ENCODE results near the gene CLDND1. TPM values are rescaled to one million over a fixed set of nuclear protein-coding genes. Genes with fewer than 3 reads are reported as not detected.

CLDND1 gene
- total and polyA plus RNA-seq, 9 donors: 75.3 to 155 (median 93.4) TPM

DNA sequence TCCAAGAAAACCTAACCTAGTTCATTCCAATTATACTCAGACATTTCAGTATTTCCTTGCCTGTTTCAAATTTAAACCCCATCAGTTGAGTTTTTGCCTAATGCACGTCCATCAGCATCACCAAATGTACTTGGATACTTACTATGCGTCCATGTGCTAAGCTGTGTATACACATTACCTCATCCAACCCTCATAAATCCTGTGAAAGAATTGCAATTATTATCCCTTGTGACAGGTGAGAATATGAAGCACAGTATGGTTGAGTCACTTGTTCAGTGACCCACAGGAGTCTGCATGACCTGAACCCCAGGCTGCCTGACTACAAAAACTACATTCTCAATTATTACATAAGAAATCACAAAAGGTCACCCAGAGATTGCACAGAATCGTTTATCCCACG lies 22.7 kb downstream of the CLDND1 start:
- WGBS, 3 donors: 67 to 85% (median 75%) methylated on average over 4 of the region's 4 CpGs
- no peaks in the 10 kb centered on the region for H3K9me3 ChIP-seq

DNA sequence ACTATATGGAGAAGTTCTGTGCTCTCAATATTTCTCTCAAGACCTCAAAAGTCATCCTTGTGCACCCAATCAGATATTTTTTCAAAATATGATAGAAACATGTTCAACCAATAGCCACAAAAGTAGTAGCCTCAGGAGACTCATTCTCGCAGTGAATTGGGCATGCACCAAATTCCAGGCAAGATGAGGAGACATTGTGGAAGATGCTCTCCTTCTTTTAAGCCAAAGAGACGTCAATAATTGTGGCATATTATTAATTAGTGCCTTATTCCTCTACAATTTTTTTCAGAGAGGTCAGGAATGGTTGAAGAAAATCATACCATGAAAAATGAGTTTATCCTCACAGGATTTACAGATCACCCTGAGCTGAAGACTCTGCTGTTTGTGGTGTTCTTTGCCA lies 25.3 kb downstream of the CLDND1 start, which contains the start of gene OR5K2:
Gene OR5K2, plus strand, starts transcription at position 301 of the 400 bp plus-strand sequence. Its CDS starts 0 bp downstream, at position 301.
- 80 to 87% (median 82%) methylated on average over 2 of the region's 2 CpGs for WGBS, 3 donors
- no peaks in the 10 kb centered on the region for H3K27me3 ChIP-seq
- no peaks in the 10 kb centered on the region for H3K9me3 ChIP-seq
- no peaks in the 10 kb centered on the region for H3K4me1 ChIP-seq (ENCODE audit: insufficient read depth)
- intact Hi-C loops (cut with DNase I): no loop called here
- no peak within 1 kb of the TSS for H3K4me3 ChIP-seq
- no peak for DNase-seq
- no peaks in the 10 kb centered on the region for H3K36me3 ChIP-seq
- no peak within 1 kb of the TSS for H3K27ac ChIP-seq
- TF ChIP-seq EP300 (IDR thresholded peaks at IDR 0.05) (no peak), POLR2A (IDR thresholded peaks at IDR 0.05) (no peak)
- TF ChIP-seq, protein P1, sequence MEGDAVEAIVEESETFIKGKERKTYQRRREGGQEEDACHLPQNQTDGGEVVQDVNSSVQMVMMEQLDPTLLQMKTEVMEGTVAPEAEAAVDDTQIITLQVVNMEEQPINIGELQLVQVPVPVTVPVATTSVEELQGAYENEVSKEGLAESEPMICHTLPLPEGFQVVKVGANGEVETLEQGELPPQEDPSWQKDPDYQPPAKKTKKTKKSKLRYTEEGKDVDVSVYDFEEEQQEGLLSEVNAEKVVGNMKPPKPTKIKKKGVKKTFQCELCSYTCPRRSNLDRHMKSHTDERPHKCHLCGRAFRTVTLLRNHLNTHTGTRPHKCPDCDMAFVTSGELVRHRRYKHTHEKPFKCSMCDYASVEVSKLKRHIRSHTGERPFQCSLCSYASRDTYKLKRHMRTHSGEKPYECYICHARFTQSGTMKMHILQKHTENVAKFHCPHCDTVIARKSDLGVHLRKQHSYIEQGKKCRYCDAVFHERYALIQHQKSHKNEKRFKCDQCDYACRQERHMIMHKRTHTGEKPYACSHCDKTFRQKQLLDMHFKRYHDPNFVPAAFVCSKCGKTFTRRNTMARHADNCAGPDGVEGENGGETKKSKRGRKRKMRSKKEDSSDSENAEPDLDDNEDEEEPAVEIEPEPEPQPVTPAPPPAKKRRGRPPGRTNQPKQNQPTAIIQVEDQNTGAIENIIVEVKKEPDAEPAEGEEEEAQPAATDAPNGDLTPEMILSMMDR (IDR thresholded peaks at IDR 0.05): no peak

More for the DNA sequence above, 22.7 kb downstream of the CLDND1 start:
- TF ChIP-seq EP300 (IDR thresholded peaks at IDR 0.05): no peak
- no peak for TF ChIP-seq POLR2A (IDR thresholded peaks at IDR 0.05)
- TF ChIP-seq, protein P1 (IDR thresholded peaks at IDR 0.05): no peak
- H3K36me3 ChIP-seq: no peaks in the 10 kb centered on the region
- no peak overlapping the region for H3K27ac ChIP-seq
- no peak for DNase-seq
- no peak overlapping the region for H3K4me3 ChIP-seq
- H3K4me1 ChIP-seq (ENCODE audit: insufficient read depth): no peaks in the 10 kb centered on the region
- intact Hi-C loops (cut with DNase I): no loop called here
- H3K27me3 ChIP-seq: no peaks in the 10 kb centered on the region

DNA sequence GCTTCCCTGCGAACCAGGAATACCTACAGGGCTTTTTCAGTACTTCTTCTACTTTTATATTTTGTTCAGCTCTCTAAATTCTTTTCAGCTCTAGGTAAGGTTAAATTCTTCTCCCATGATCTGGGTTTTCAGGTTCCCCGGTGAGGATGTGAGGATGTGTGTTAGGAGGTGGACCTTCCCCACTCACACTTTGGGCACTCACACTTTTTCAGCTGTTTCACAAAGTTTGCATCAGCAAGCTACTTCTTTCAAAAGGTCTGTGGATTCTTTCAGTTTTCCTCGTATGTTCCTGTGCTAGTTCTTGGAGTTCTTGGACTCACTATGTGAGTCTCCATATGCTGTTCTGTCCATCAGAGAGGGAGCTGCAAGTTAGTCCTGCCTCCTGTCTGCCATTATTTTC lies 39.1 kb downstream of the CLDND1 start:
- WGBS, 3 donors: 81 to 88% (median 83%) methylated on average over 3 of the region's 3 CpGs
- no peak for DNase-seq
- Histone ChIP-seq H3K4me1 (ENCODE audit: insufficient read depth) (no peaks in the 10 kb centered on the region), H3K36me3 (no peaks in the 10 kb centered on the region), H3K27ac (no peak overlapping the region), H3K9me3 (peaks cover 0 to 3% of the 10 kb centered on the region in 2 donors), H3K4me3 (no peak overlapping the region), H3K27me3 (no peaks in the 10 kb centered on the region)
- TF ChIP-seq, protein P1 (IDR thresholded peaks at IDR 0.05): no peak
- TF ChIP-seq POLR2A (IDR thresholded peaks at IDR 0.05): no peak
- TF ChIP-seq EP300 (IDR thresholded peaks at IDR 0.05): no peak
- intact Hi-C loops (cut with DNase I): no loop called here

DNA sequence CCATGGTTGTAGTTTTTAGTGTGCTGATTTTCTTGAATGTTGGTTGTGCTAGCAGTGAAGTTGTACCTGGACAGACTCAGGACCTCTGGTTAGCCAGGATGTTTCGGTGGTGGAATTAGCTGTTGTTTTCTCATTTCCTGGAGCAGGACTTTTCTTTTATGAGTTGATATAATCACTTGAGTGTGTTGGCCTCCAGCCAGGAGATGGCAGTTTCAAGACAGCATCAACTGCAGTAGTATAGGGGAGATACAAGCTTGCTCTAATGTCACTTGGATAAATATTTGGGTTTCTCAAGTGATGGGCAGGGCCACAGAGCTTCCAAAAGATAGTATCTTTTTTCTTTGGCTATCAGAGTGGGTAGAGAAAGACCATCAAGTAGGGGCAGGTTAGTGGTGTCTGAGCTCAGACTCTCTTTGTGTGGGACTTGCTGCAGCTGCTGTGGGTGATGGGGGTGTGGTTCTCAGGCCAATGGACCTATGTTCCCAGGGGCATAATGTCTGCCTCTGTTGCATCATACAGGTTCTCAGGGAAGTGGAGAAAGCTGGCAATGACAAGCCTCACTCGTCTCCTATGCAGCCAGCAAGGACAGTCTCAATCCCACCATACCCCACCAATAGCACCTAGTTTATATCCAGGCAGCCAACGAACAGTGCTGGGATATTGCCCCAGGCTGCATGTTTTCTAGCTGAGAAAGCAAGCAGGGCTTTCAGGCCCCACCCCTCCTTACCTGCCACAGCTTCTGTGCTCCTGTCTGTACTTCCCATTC lies 39.8 kb downstream of the CLDND1 start:
- 69 to 80% (median 70%) methylated on average over 3 of the region's 3 CpGs for WGBS, 3 donors
- no peaks in the 10 kb centered on the region for H3K27me3 ChIP-seq
- DNase-seq: no peak
- no peak overlapping the region for H3K4me3 ChIP-seq
- H3K27ac ChIP-seq: no peak overlapping the region
- no peak for TF ChIP-seq POLR2A (IDR thresholded peaks at IDR 0.05)
- no peak for TF ChIP-seq EP300 (IDR thresholded peaks at IDR 0.05)
- TF ChIP-seq, protein P1 (IDR thresholded peaks at IDR 0.05): no peak
- no peaks in the 10 kb centered on the region for H3K4me1 ChIP-seq (ENCODE audit: insufficient read depth)
- H3K9me3 ChIP-seq: peaks cover 0 to 3% of the 10 kb centered on the region in 2 donors
- intact Hi-C loops (cut with DNase I): no loop called here
- no peaks in the 10 kb centered on the region for H3K36me3 ChIP-seq

Small RNA genes lying within 50 kb of the gene (small RNA-seq; reads per million reads assigned to genes)
- gene RPL38P4: not detected

Other genes starting within 250 kb of the CLDND1 start
- gene OR5H2, start 240.4 kb downstream of the CLDND1 start, total RNA-seq: not detected
- not detected for gene OR5H2, start 240.4 kb downstream of the CLDND1 start, polyA plus RNA-seq
- gene OR5K4, start 169.0 kb downstream of the CLDND1 start, total RNA-seq: not detected
- gene OR5K4, start 169.0 kb downstream of the CLDND1 start, polyA plus RNA-seq: not detected
- gene OR5K3, start 132.2 kb downstream of the CLDND1 start, total RNA-seq: not detected
- gene OR5K3, start 132.2 kb downstream of the CLDND1 start, polyA plus RNA-seq: not detected
- gene OR5K1, start 59.7 kb downstream of the CLDND1 start, total RNA-seq: not detected
- not detected for gene OR5K1, start 59.7 kb downstream of the CLDND1 start, polyA plus RNA-seq
- gene OR5K2, start 25.2 kb downstream of the CLDND1 start, total RNA-seq: not detected
- not detected for gene OR5K2, start 25.2 kb downstream of the CLDND1 start, polyA plus RNA-seq
- gene GPR15, start 9.1 kb upstream of the CLDND1 start, total RNA-seq: under 1 TPM in 1 of 7 donors, not detected in 6; 0.23 TPM
- gene GPR15, start 9.1 kb upstream of the CLDND1 start, polyA plus RNA-seq: not detected
- gene CPOX, start 70.7 kb upstream of the CLDND1 start, total RNA-seq: 10 to 100 TPM; 11.2 to 19.9 (median 17.1) TPM
- 10 to 100 TPM; 10.6 to 15.2 TPM for gene CPOX, start 70.7 kb upstream of the CLDND1 start, polyA plus RNA-seq
- 10 to 100 TPM in 2 of 7 donors, 1 to 10 TPM in 5; 1.9 to 16.7 (median 3.7) TPM for gene ST3GAL6, start 240.4 kb upstream of the CLDND1 start, total RNA-seq
- gene ST3GAL6, start 240.4 kb upstream of the CLDND1 start, polyA plus RNA-seq: 1 to 10 TPM; 2.0 to 4.4 TPM

All from ovary (tissue), 9 donors.